Pancreas (tissue), 10 donors: ENCODE measurements around the gene PTRH2. TPM values are rescaled to one million over a fixed set of nuclear protein-coding genes. Genes with fewer than 3 reads are reported as not detected.

Experiments used
- ATAC-seq, 4 donors: fragments of 200-7000 bp; cut with Tn5 transposase; one replicate each; pipeline versions ENCODE4 v1.8.0 to v1.9.1; 2020; ENCODE audit warnings: mild to moderate bottlenecking in 4 of 4, moderate library complexity in 4 of 4
- DNase-seq, 6 donors: peaks; one replicate each; pipeline ENCODE4 v3.0.0-alpha.2; 2020
- FAIRE-seq: peaks from 2 replicates; lab custom pipeline; 2012; peaks lifted over from hg19 to GRCh38; lab: Jason Lieb, UNC
- H3K27ac ChIP-seq, 4 donors: fragments of 200-600 bp; sonication (generic); 1 replicate in 3 of 4; 2 replicates in 1 of 4; pipeline versions ENCODE4 v1.5.0 to v1.8.0; 2020
- H3K27me3 ChIP-seq, 4 donors: fragments of 200-600 bp; one replicate each; pipeline ENCODE4 v1.8.0; 2021
- H3K36me3 ChIP-seq, 3 donors: fragments of 200-600 bp; sonication (generic) in 1 of 3; one replicate each; pipeline versions ENCODE4 v1.5.0 to v1.8.0; 2020 to 2021
- H3K4me1 ChIP-seq, 3 donors: fragments of 200-600 bp; one replicate each; pipeline ENCODE4 v1.8.0; 2021
- H3K4me3 ChIP-seq, 4 donors: fragments of 200-600 bp; sonication (generic) in 2 of 4; one replicate each; pipeline versions ENCODE4 v1.5.0 to v1.8.0; 2020 to 2021
- H3K9me3 ChIP-seq, 4 donors: fragments of 200-600 bp; one replicate each; pipeline ENCODE4 v1.8.0; 2021
- CTCF ChIP-seq, 4 donors: fragments of 200-600 bp; sonication (generic) in 3 of 4; IDR thresholded peaks; one replicate each; pipeline versions ENCODE4 v1.5.0 to v1.8.0; 2021; ENCODE audit warnings: antibody characterized with exemption in 4 of 4
- WGBS, 2 donors: extraction: QIAGEN DNeasy Blood & Tissue Kit; methylation state at CpG; one replicate each; pipeline ENCODE4 v1.1.7; 2013; 5-methylcytosine and 5-hydroxymethylcytosine counted together
- intact Hi-C, 3 donors: fragments of 100-400 bp; cut with DNase I; formaldehyde crosslinking; loops; one replicate each; pipeline versions ENCODE4 v1.11.1 to v1.14.2; 2022
- polyA plus RNA-seq, 2 donors: library from polyadenylated mRNA; stranded (reverse); fragments of 200-250 nt; gene quantifications; one replicate each; pipeline ENCODE4 v1.2.3, GENCODE V29; 2013
- total RNA-seq, 6 donors: library from RNA; stranded (reverse); fragmentation: NEBNext Ultra II Directional in 4 of 6; extraction: Animal tissue kit (Norgen Biotek cat#: 25700) in 4 of 6; gene quantifications; one replicate each; pipeline versions ENCODE4 v1.2.1 to v1.2.4, GENCODE V29; 2021 to 2023
- donor health status: healthy with polysubstance abuse.
- donor health status: DM: no; HTN: no; CAD: no; lungs with moderate emphysema.
- donor health status: DM: no; HTN: no; CAD: no.
- donor health status: control.
- donor health status: control.
- donor health status: Bipolar disorder and iron deficiency.
- donor health status: DM: yes; HTN: yes; CAD: no.
- donor health status: DM: no; HTN: no; CAD: no.
- donor health status: DM: no; HTN: no; CAD: no.
- donor health status: DM: yes; HTN: yes; CAD: no.

Gene PTRH2
- total and polyA plus RNA-seq, 8 donors: 5.5 to 23.8 (median 9.5) TPM

- WGBS, 2 donors: 87 to 91% methylated on average over 3 of the region's 3 CpGs
Measured at GRCh38 chr17:59737324-59737723, 30.1 kb upstream of the PTRH2 start.

GRCh38 chr17:59734226-59734625, 27.0 kb upstream of the PTRH2 start:
- Histone ChIP-seq H3K4me3 (no peak overlapping the region), H3K4me1 (peaks cover 0 to 4% (median 0%) of the 10 kb centered on the region in 3 donors), H3K27me3 (no peaks in the 10 kb centered on the region), H3K9me3 (no peaks in the 10 kb centered on the region), H3K27ac (no peak overlapping the region), H3K36me3 (peaks cover 0 to 35% (median 0%) of the 10 kb centered on the region in 3 donors)
- ATAC-seq (no peak), FAIRE-seq (no peak), DNase-seq (no peak)
- 96 to 98% methylated on average over 5 of the region's 5 CpGs for WGBS, 2 donors
- intact Hi-C loops: no loop called here
- TF ChIP-seq CTCF (IDR thresholded peaks at IDR 0.05): no peak

More at GRCh38 chr17:59737324-59737723, 30.1 kb upstream of the PTRH2 start:
- intact Hi-C loops: no loop called here
- Histone ChIP-seq H3K27ac (no peak overlapping the region), H3K4me3 (no peak overlapping the region), H3K36me3 (peaks cover 0 to 35% (median 0%) of the 10 kb centered on the region in 3 donors), H3K9me3 (no peaks in the 10 kb centered on the region), H3K4me1 (no peaks in the 10 kb centered on the region), H3K27me3 (no peaks in the 10 kb centered on the region)
- DNase-seq (no peak), ATAC-seq (no peak), FAIRE-seq (no peak)
- TF ChIP-seq CTCF (IDR thresholded peaks at IDR 0.05): no peak

DNA sequence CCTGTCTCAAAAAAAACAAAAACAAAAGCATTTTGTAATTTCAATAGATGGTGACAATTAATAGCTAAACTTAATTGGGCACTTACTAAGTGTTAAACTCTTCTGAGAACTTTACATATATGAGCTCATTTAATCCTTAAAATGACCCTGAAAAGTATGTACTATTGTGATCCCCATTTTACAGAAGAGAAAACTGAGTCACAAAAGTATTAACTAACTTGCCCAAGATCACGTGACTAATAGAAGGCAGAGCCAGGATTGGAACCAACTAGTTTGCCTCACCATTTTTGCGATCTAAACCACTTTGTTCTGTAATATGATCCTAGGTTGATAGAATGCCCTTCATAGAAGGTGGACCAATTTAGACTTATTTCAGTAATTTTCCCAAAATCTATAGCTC, 26.5 kb upstream of the PTRH2 start:
- Histone ChIP-seq H3K27me3 (no peaks in the 10 kb centered on the region), H3K9me3 (no peaks in the 10 kb centered on the region), H3K27ac (no peak overlapping the region), H3K4me1 (peaks cover 0 to 5% (median 0%) of the 10 kb centered on the region in 3 donors), H3K36me3 (peaks cover 0 to 30% (median 0%) of the 10 kb centered on the region in 3 donors), H3K4me3 (no peak overlapping the region)
- FAIRE-seq (no peak), DNase-seq (no peak), ATAC-seq (no peak)
- intact Hi-C loops: no loop called here
- TF ChIP-seq CTCF (IDR thresholded peaks at IDR 0.05): no peak
- 92% methylated on average over 2 of the region's 2 CpGs for WGBS, 2 donors

- Histone ChIP-seq H3K27ac (no peak overlapping the region), H3K27me3 (no peaks in the 10 kb centered on the region), H3K9me3 (no peaks in the 10 kb centered on the region), H3K36me3 (peaks cover 0 to 2% (median 0%) of the 10 kb centered on the region in 3 donors), H3K4me1 (peaks cover 8 to 18% (median 14%) of the 10 kb centered on the region in 3 donors), H3K4me3 (no peak overlapping the region)
- intact Hi-C loops: no loop called here
- FAIRE-seq (no peak), ATAC-seq (no peak), DNase-seq (no peak)
- WGBS, 2 donors: 84 to 100% methylated on average over 1 of the region's 1 CpG
- TF ChIP-seq CTCF (IDR thresholded peaks at IDR 0.05): no peak
Measured at GRCh38 chr17:59730268-59730834, 23.1 kb upstream of the PTRH2 start.

- Histone ChIP-seq H3K4me3 (no peak overlapping the region), H3K9me3 (no peaks in the 10 kb centered on the region), H3K4me1 (peaks cover 8 to 20% (median 16%) of the 10 kb centered on the region in 3 donors), H3K36me3 (no peaks in the 10 kb centered on the region), H3K27me3 (no peaks in the 10 kb centered on the region), H3K27ac (no peak overlapping the region)
- intact Hi-C loops: no loop called here
- WGBS, 2 donors: 95 to 100% methylated on average over 1 of the region's 1 CpG
- FAIRE-seq (no peak), ATAC-seq (peak in 2 of 4 donors; percentile 40 to 58), DNase-seq (no peak)
- no peak for TF ChIP-seq CTCF (IDR thresholded peaks at IDR 0.05)
Measured at GRCh38 chr17:59727817-59728533, 20.7 kb upstream of the PTRH2 start.
